CD14-positive monocyte (primary cell): Measurements from ENCODE around the gene RASA2. TPM values are rescaled to one million over a fixed set of nuclear protein-coding genes. Genes with fewer than 3 reads are reported as not detected.
A peak's percentile ranks its signal among the peaks of the same experiment; 100 is the strongest.

ENCODE experiments used
- DNase-seq, 3 donors: peaks; one replicate each; pipeline ENCODE4 v3.0.0-alpha.2; 2011 to 2022
- H2AFZ ChIP-seq: 2 replicates; pipeline ENCODE4 v1.6.0; 2012; ENCODE audit warnings: mild to moderate bottlenecking, low read depth, low read length, inconsistent platforms; ENCODE audit not compliant: insufficient read depth, poor library complexity, severe bottlenecking
- H3K27ac ChIP-seq, 2 donors: 1 replicate in 1 of 2; 2 replicates in 1 of 2; pipeline ENCODE4 v1.5.1; 2012 to 2013; ENCODE audit warnings: low read length in 2 of 2, control low read depth in 1 of 2, inconsistent platforms in 1 of 2, low read depth in 1 of 2, mild to moderate bottlenecking in 1 of 2
- H3K27me3 ChIP-seq, 2 donors: one replicate each; pipeline versions ENCODE4 v1.6.0 to v1.6.1; 2011 to 2013; ENCODE audit warnings: low read length in 2 of 2; ENCODE audit not compliant: control insufficient read depth in 2 of 2, insufficient read depth in 2 of 2
- H3K36me3 ChIP-seq, 2 donors: replicated peaks in 1 of 2; 1 replicate in 1 of 2; 2 replicates in 1 of 2; pipeline versions ENCODE4 v1.5.1 to v1.6.1; 2012 to 2013; ENCODE audit warnings: low read length in 2 of 2, control low read depth in 1 of 2, inconsistent platforms in 1 of 2, mild to moderate bottlenecking in 1 of 2; ENCODE audit not compliant: insufficient read depth in 2 of 2, control insufficient read depth in 1 of 2
- H3K4me1 ChIP-seq, 2 donors: 1 replicate in 1 of 2; 2 replicates in 1 of 2; pipeline versions ENCODE4 v1.5.1 to v1.6.1; 2012 to 2013; ENCODE audit warnings: low read length in 2 of 2, control low read depth in 1 of 2, inconsistent platforms in 1 of 2, mild to moderate bottlenecking in 1 of 2, moderate library complexity in 1 of 2; ENCODE audit not compliant: insufficient read depth in 2 of 2, control insufficient read depth in 1 of 2
- H3K4me2 ChIP-seq: replicated peaks from 2 replicates; pipeline ENCODE3; 2012; ENCODE audit warnings: low read length, moderate library complexity, mild to moderate bottlenecking; ENCODE audit not compliant: poor library complexity, severe bottlenecking; ENCODE audit errors: extremely low read depth
- H3K4me3 ChIP-seq, 3 experiments: fragments of 200-600 bp in 1 of 3; sonication (generic) in 1 of 3; replicated peaks in 1 of 3; 1 replicate in 2 of 3; 2 replicates in 1 of 3; pipeline ENCODE4 v1.5.1; 2011 to 2013; ENCODE audit warnings: low read length in 3 of 3, mild to moderate bottlenecking in 3 of 3, control low read depth in 2 of 3, low read depth in 2 of 3, inconsistent platforms in 1 of 3, moderate library complexity in 1 of 3
- H3K79me2 ChIP-seq: 2 replicates; pipeline ENCODE4 v1.6.0; 2012; ENCODE audit warnings: mild to moderate bottlenecking, control low read depth, inconsistent platforms, low read length, moderate library complexity; ENCODE audit not compliant: insufficient read depth
- H3K9ac ChIP-seq: 2 replicates; pipeline ENCODE4 v1.6.0; 2017; ENCODE audit warnings: low read length, mild to moderate bottlenecking; ENCODE audit not compliant: insufficient read depth, poor library complexity, severe bottlenecking
- H3K9me3 ChIP-seq, 2 donors: replicated peaks in 1 of 2; 1 replicate in 1 of 2; 2 replicates in 1 of 2; pipeline versions ENCODE4 v1.5.1 to v1.6.1; 2012 to 2013; ENCODE audit warnings: low read length in 2 of 2, control low read depth in 1 of 2; ENCODE audit not compliant: control insufficient read depth in 1 of 2, insufficient read depth in 1 of 2
- H4K20me1 ChIP-seq: 2 replicates; pipeline ENCODE4 v1.6.0; 2012; ENCODE audit warnings: mild to moderate bottlenecking, low read length, control low read depth, moderate library complexity; ENCODE audit not compliant: insufficient read depth
- H3K27ac Mint-ChIP-seq, 7 donors: one replicate each; pipeline ENCODE4 v1.8.0; 2020; ENCODE audit warnings: mild to moderate bottlenecking in 7 of 7, mixed read lengths in 7 of 7, moderate library complexity in 6 of 7, inconsistent platforms in 2 of 7
- H3K27me3 Mint-ChIP-seq, 3 donors: one replicate each; pipeline ENCODE4 v1.8.0; 2021 to 2022; ENCODE audit warnings: low read depth in 3 of 3, mild to moderate bottlenecking in 3 of 3, mixed read lengths in 3 of 3, moderate library complexity in 3 of 3, inconsistent platforms in 1 of 3
- H3K36me3 Mint-ChIP-seq, 2 donors: one replicate each; pipeline ENCODE4 v1.8.0; 2020; ENCODE audit warnings: mixed read lengths in 2 of 2, inconsistent platforms in 1 of 2, mild to moderate bottlenecking in 1 of 2
- H3K4me1 Mint-ChIP-seq: one replicate; pipeline ENCODE4 v1.8.0; 2020; ENCODE audit warnings: mild to moderate bottlenecking, mixed read lengths
- H3K4me3 Mint-ChIP-seq, 2 donors: one replicate each; pipeline ENCODE4 v1.8.0; 2020; ENCODE audit warnings: mild to moderate bottlenecking in 2 of 2, mixed read lengths in 2 of 2, moderate library complexity in 1 of 2
- H3K9me3 Mint-ChIP-seq, 7 donors: one replicate each; pipeline ENCODE4 v1.8.0; 2020 to 2022; ENCODE audit warnings: mixed read lengths in 7 of 7, mild to moderate bottlenecking in 6 of 7, moderate library complexity in 6 of 7, inconsistent platforms in 2 of 7
- CTCF ChIP-seq: fragments of 200-600 bp; IDR thresholded peaks from one replicate; pipeline ENCODE4 v1.8.0; 2022; ENCODE audit warnings: antibody characterized with exemption, mild to moderate bottlenecking
- WGBS: methylation state at CpG from one replicate; pipeline ENCODE4 v1.1.5; 2013; ENCODE audit warnings: missing lambda C conversion rate; ENCODE audit not compliant: insufficient coverage; 5-methylcytosine and 5-hydroxymethylcytosine counted together
- intact Hi-C, 2 donors: fragments of 100-400 bp; cut with micrococcal nuclease; formaldehyde crosslinking; loops; one replicate each; pipeline versions ENCODE4 v1.15.0 to v1.15.1; 2023
- polyA plus RNA-seq, 3 donors: library from polyadenylated mRNA; depleted of rRNA in 1 of 3; unstranded in 2 of 3; stranded (reverse) in 1 of 3; fragments of 300-500 nt in 2 of 3; fragments of >200 nt in 1 of 3; fragmentation: Illumina TruSeq in 2 of 3; gene quantifications; 1 replicate in 2 of 3; 2 replicates in 1 of 3; pipeline ENCODE4 v1.2.3, GENCODE V29; 2012 to 2021

The RASA2 gene
- polyA plus RNA-seq, 3 donors = 7.0 to 13.5 (median 8.8) TPM

- H3K9me3 Mint-ChIP-seq = peaks cover 12 to 26% (median 23%) of the 10 kb centered on the region in 7 donors
- H3K27ac ChIP-seq = no peak overlapping the region
- DNase-seq = no peak
- intact Hi-C loops = loop anchor here in 1 of 2 donors (5.0 kb wide), 1 partner anchor 45 kb away; no protein-coding TSS in a partner anchor
- peaks cover 0 to 3% (median 1%) of the 10 kb centered on the region in 3 donors for H3K27me3 Mint-ChIP-seq
- WGBS = no CpG with 5 or more reads among the region's 3 CpGs
- H3K79me2 ChIP-seq = no peaks in the 10 kb centered on the region
- H3K9me3 ChIP-seq = peaks cover 20 to 24% of the 10 kb centered on the region in 2 donors
- TF ChIP-seq CTCF = no peak
- H3K36me3 ChIP-seq = no peaks in the 10 kb centered on the region
- no peaks in the 10 kb centered on the region for H4K20me1 ChIP-seq
- no peak overlapping the region for H3K4me2 ChIP-seq
- H3K4me1 ChIP-seq = no peaks in the 10 kb centered on the region
- H3K36me3 Mint-ChIP-seq = peaks cover 0 to 4% of the 10 kb centered on the region in 2 donors
- no peaks in the 10 kb centered on the region for H3K27me3 ChIP-seq
- peaks cover 6% of the 10 kb centered on the region for H3K4me1 Mint-ChIP-seq
- no peak overlapping the region for H3K4me3 ChIP-seq
- H3K27ac Mint-ChIP-seq = peak overlapping the region in 1 of 7 donors; percentile 74
- no peak overlapping the region for H3K9ac ChIP-seq
- H2AFZ ChIP-seq = no peak overlapping the region
- no peak overlapping the region for H3K4me3 Mint-ChIP-seq
Observed at GRCh38 chr3:141462176-141462859, 24.5 kb upstream of the RASA2 start.

GRCh38 chr3:141465221-141465620, 21.6 kb upstream of the RASA2 start:
- H3K27ac ChIP-seq = no peak overlapping the region
- no peaks in the 10 kb centered on the region for H3K79me2 ChIP-seq
- H3K9ac ChIP-seq = no peak overlapping the region
- H3K9me3 Mint-ChIP-seq = peaks cover 12 to 27% (median 26%) of the 10 kb centered on the region in 7 donors
- H3K27me3 ChIP-seq = no peaks in the 10 kb centered on the region
- H3K27me3 Mint-ChIP-seq = peaks cover 0 to 6% (median 1%) of the 10 kb centered on the region in 3 donors
- peaks cover 20 to 24% of the 10 kb centered on the region in 2 donors for H3K9me3 ChIP-seq
- H3K36me3 ChIP-seq = no peaks in the 10 kb centered on the region
- H3K4me1 ChIP-seq = no peaks in the 10 kb centered on the region
- peaks cover 0 to 4% of the 10 kb centered on the region in 2 donors for H3K36me3 Mint-ChIP-seq
- no CpG with 5 or more reads among the region's 2 CpGs for WGBS
- TF ChIP-seq CTCF = no peak
- no peak for DNase-seq
- intact Hi-C loops = no loop called here
- no peak overlapping the region for H3K4me2 ChIP-seq
- H4K20me1 ChIP-seq = no peaks in the 10 kb centered on the region
- no peak overlapping the region for H3K4me3 Mint-ChIP-seq
- H3K4me3 ChIP-seq = no peak overlapping the region
- H2AFZ ChIP-seq = no peak overlapping the region
- no peak overlapping the region for H3K27ac Mint-ChIP-seq
- H3K4me1 Mint-ChIP-seq = peaks cover 4% of the 10 kb centered on the region
